A673 (cell line): ENCODE results near the gene DLG2. TPM values are rescaled to one million over a fixed set of nuclear protein-coding genes. Genes with fewer than 3 reads are reported as not detected.

Experiments used
- BruUV-seq: library from RNA; stranded (reverse); fragments of 400-500 nt; replicated peaks from 2 replicates; lab custom pipeline; 2021; lab: Mats Ljungman, UMichigan
- CTCF ChIA-PET: fragments of 300-600 bp; sonication (Branson Sonifier 250); formaldehyde crosslinking; loops from one replicate; lab custom pipeline; 2022; ENCODE audit warnings: antibody characterized with exemption; lab: Charles Lee
- POLR2A ChIA-PET: fragments of 300-600 bp; sonication (Branson Sonifier 250); formaldehyde crosslinking; loops from one replicate; lab custom pipeline; 2022; ENCODE audit warnings: antibody characterized with exemption; ENCODE audit not compliant: low non-redundant PET; lab: Charles Lee
- DNase-seq: peaks from one replicate; pipeline ENCODE4 v3.0.0-alpha.2; 2015; ENCODE audit warnings: low spot score
- H3K27ac ChIP-seq: fragments of 200-600 bp; sonication (generic); 2 replicates; pipeline ENCODE4 v1.5.1; 2016; ENCODE audit warnings: mixed run types, low read depth, mild to moderate bottlenecking, mixed read lengths, antibody characterized with exemption, low read length; ENCODE audit not compliant: poor library complexity, severe bottlenecking
- H3K27me3 ChIP-seq: fragments of 200-600 bp; sonication (generic); replicated peaks from 2 replicates; pipeline ENCODE4 v1.6.1; 2017; ENCODE audit warnings: mixed run types, low read depth, mild to moderate bottlenecking, mixed read lengths, antibody characterized with exemption, low read length; ENCODE audit not compliant: insufficient read depth, poor library complexity
- H3K36me3 ChIP-seq: fragments of 200-600 bp; sonication (generic); 2 replicates; pipeline ENCODE4 v1.6.1; 2016; ENCODE audit warnings: mixed run types, mild to moderate bottlenecking, mixed read lengths, antibody characterized with exemption, low read length; ENCODE audit not compliant: insufficient read depth, poor library complexity, severe bottlenecking
- H3K4me1 ChIP-seq: fragments of 200-600 bp; sonication (generic); 2 replicates; pipeline ENCODE4 v1.6.1; 2017; ENCODE audit warnings: mixed run types, mild to moderate bottlenecking, mixed read lengths, antibody characterized with exemption, low read length; ENCODE audit not compliant: insufficient read depth, poor library complexity, severe bottlenecking
- H3K4me3 ChIP-seq: fragments of 200-600 bp; sonication (generic); 2 replicates; pipeline ENCODE4 v1.5.1; 2016; ENCODE audit warnings: low read depth, mixed run types, mild to moderate bottlenecking, mixed read lengths, low read length; ENCODE audit not compliant: poor library complexity, severe bottlenecking
- H3K9me3 ChIP-seq: fragments of 200-600 bp; sonication (generic); 2 replicates; pipeline ENCODE4 v1.6.1; 2016; ENCODE audit warnings: mixed run types, low read depth, mild to moderate bottlenecking, mixed read lengths, antibody characterized with exemption, low read length; ENCODE audit not compliant: poor library complexity, severe bottlenecking
- EZH2 ChIP-seq: fragments of 200-600 bp; sonication (generic); IDR thresholded peaks from 2 replicates; pipeline ENCODE4 v1.6.1; 2017; ENCODE audit warnings: borderline replicate concordance, low read depth, mild to moderate bottlenecking, mixed read lengths, antibody characterized with exemption, low read length; ENCODE audit not compliant: poor library complexity, severe bottlenecking
- intact Hi-C: fragments of 100-400 bp; cut with micrococcal nuclease; formaldehyde crosslinking; loops from one replicate; pipeline ENCODE4 v1.10.0; 2022; ENCODE audit not compliant: unreplicated experiment
- total RNA-seq: library from RNA; stranded (reverse); gene quantifications from 2 replicates; pipeline ENCODE4 v1.2.3, GENCODE V29; 2021
- TF ChIP-seq, protein P1 (sequence below): fragments of 300-800, 200-600 bp; sonication (generic); conservative IDR thresholded peaks from 2 replicates; pipeline ENCODE4 v1.5.1; 2017; ENCODE audit warnings: low read depth, mild to moderate bottlenecking, antibody characterized with exemption, low read length, moderate library complexity, mixed read lengths

Gene DLG2
- total RNA-seq, 1 experiment from 2014 or later, result 277 TPM

DNA sequence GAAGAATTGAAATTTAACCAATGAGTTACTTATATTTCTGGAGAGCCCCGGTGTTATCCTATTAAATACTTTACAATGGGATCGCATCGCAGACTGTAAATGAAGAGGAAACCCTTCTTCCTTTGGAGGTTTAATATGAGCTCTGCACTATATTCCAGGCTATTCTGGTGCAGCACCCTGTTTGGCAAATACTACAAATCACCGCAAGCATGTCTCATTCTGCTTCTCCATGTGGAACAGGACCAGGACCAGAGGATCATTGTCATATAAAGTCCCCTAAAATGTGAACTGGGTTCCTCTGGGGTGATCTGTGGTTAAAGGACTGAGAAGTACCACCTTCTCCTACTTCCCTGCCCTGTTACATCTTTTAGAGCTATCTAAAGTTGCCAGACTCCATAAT is 703.7 kb downstream of the DLG2 start:
- no peaks in the 10 kb centered on the region for H3K9me3 ChIP-seq
- CTCF ChIA-PET, result interaction anchor here (0.7 kb wide), 1 partner anchor 52 kb away, joined by 3 read pairs; no protein-coding TSS in a partner anchor
- no peak overlapping the region for H3K27ac ChIP-seq
- H3K36me3 ChIP-seq, result no peaks in the 10 kb centered on the region
- H3K4me1 ChIP-seq, result peaks cover 12% of the 10 kb centered on the region
- POLR2A ChIA-PET, result no interaction called here
- H3K4me3 ChIP-seq, result no peak overlapping the region
- TF ChIP-seq EZH2, result no peak
- TF ChIP-seq, protein P1, sequence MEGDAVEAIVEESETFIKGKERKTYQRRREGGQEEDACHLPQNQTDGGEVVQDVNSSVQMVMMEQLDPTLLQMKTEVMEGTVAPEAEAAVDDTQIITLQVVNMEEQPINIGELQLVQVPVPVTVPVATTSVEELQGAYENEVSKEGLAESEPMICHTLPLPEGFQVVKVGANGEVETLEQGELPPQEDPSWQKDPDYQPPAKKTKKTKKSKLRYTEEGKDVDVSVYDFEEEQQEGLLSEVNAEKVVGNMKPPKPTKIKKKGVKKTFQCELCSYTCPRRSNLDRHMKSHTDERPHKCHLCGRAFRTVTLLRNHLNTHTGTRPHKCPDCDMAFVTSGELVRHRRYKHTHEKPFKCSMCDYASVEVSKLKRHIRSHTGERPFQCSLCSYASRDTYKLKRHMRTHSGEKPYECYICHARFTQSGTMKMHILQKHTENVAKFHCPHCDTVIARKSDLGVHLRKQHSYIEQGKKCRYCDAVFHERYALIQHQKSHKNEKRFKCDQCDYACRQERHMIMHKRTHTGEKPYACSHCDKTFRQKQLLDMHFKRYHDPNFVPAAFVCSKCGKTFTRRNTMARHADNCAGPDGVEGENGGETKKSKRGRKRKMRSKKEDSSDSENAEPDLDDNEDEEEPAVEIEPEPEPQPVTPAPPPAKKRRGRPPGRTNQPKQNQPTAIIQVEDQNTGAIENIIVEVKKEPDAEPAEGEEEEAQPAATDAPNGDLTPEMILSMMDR, result no peak
- BruUV-seq, result no TSS peak
- DNase-seq, result no peak
- peaks cover 36% of the 10 kb centered on the region for H3K27me3 ChIP-seq
- intact Hi-C loops, result no loop called here

DNA sequence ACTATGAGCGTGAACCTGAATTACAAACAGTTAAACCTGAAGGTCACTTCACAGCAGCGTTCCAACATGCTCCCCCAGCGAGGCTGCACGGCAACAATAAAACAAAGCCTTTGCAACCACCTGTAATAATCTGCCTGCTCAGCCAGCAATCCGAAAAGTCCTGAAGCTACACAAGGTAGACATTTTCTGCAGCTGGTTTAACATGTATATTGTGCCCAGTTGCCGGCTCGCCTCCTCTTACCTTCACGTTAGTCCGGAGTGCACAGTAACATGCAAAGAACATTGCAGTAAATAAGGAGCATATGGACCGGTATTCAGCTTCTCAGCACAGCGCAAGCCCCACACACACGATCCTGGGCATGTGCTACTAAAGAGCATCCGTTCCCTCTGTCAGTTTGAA is 704.3 kb downstream of the DLG2 start:
- no TSS peak for BruUV-seq
- Histone ChIP-seq H3K4me1 (peaks cover 12% of the 10 kb centered on the region), H3K36me3 (no peaks in the 10 kb centered on the region), H3K4me3 (no peak overlapping the region), H3K27ac (no peak overlapping the region), H3K27me3 (peaks cover 36% of the 10 kb centered on the region), H3K9me3 (no peaks in the 10 kb centered on the region)
- peak; percentile 10 for DNase-seq
- ChIA-PET POLR2A (no interaction called here), CTCF (no interaction called here)
- intact Hi-C loops, result no loop called here
- no peak for TF ChIP-seq EZH2
- TF ChIP-seq, protein P1, result no peak

DNA sequence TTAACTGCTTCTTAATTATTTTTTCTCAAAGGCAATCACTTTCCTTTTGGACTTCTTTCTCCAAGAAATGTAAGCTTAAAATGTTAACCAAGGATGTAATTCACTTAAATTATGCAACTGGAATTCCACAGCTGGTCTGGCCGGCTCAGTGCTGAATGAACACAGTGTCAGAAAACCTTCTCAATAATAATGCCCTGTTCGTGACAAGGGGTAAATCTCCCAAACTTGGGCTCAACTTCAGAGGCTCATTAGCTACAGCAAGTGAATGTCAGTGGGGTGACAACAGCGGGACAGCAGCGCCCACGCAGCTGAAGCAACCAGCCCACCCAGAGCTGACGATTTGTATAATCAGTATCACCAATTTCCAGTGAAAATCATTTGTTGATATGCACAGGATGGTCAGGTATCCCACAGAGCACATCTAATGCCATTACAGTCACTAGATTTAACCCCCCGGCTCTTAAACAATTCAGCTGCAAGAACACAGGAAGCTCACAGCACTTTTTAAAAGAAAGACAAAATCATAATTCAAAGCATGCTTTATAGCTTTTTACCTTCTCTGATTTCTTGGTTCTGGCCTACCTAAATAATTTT is 704.8 kb downstream of the DLG2 start:
- intact Hi-C loops, result no loop called here
- DNase-seq, result peak; percentile 65
- TF ChIP-seq, protein P1, result no peak
- TF ChIP-seq EZH2, result no peak
- peaks cover 12% of the 10 kb centered on the region for H3K4me1 ChIP-seq
- POLR2A ChIA-PET, result no interaction called here
- no peaks in the 10 kb centered on the region for H3K9me3 ChIP-seq
- BruUV-seq, result no TSS peak
- H3K36me3 ChIP-seq, result no peaks in the 10 kb centered on the region
- no peak overlapping the region for H3K4me3 ChIP-seq
- H3K27ac ChIP-seq, result no peak overlapping the region
- H3K27me3 ChIP-seq, result peaks cover 36% of the 10 kb centered on the region
- CTCF ChIA-PET, result interaction anchor here (0.7 kb wide), 1 partner anchor 456 kb away, joined by 8 read pairs; no protein-coding TSS in a partner anchor
